Ovary (tissue), 9 donors: Measurements from ENCODE around the gene KDM1A. TPM values are rescaled to one million over a fixed set of nuclear protein-coding genes. Genes with fewer than 3 reads are reported as not detected.

ENCODE experiments used
- DNase-seq, 5 donors: peaks; one replicate each; pipeline ENCODE4 v3.0.0-alpha.2; 2019 to 2020
- H3K27ac ChIP-seq, 2 donors: fragments of 200-600 bp; one replicate each; pipeline versions ENCODE4 v1.5.1 to v1.8.0; 2019 to 2022
- H3K27me3 ChIP-seq: fragments of 200-600 bp; one replicate; pipeline ENCODE4 v1.8.0; 2022
- H3K36me3 ChIP-seq: fragments of 200-600 bp; sonication (generic); one replicate; pipeline ENCODE4 v1.5.1; 2019
- H3K4me1 ChIP-seq: one replicate; pipeline ENCODE4 v1.8.1; 2013; ENCODE audit warnings: mild to moderate bottlenecking, moderate library complexity; ENCODE audit not compliant: insufficient read depth
- H3K4me3 ChIP-seq: fragments of 200-600 bp; sonication (generic); one replicate; pipeline ENCODE4 v1.5.1; 2017
- H3K9me3 ChIP-seq, 2 donors: fragments of 200-600 bp in 1 of 2; sonication (generic) in 1 of 2; one replicate each; pipeline versions ENCODE4 v1.5.1 to v1.8.1; 2013 to 2019; ENCODE audit warnings: mild to moderate bottlenecking in 1 of 2, moderate library complexity in 1 of 2
- EP300 ChIP-seq: sonication (generic); formaldehyde crosslinking; IDR thresholded peaks from one replicate; pipeline ENCODE4 v1.6.1; 2017; ENCODE audit warnings: antibody characterized with exemption
- POLR2A ChIP-seq: fragments of 450-650 bp; IDR thresholded peaks from one replicate; pipeline ENCODE4 v1.6.1; 2017; ENCODE audit warnings: antibody characterized with exemption, mild to moderate bottlenecking, moderate library complexity
- WGBS, 3 donors: extraction: QIAGEN DNeasy Blood & Tissue Kit in 1 of 3; methylation state at CpG; one replicate each; pipeline versions ENCODE4 v1.1.5 to v1.1.7; 2013 to 2017; 5-methylcytosine and 5-hydroxymethylcytosine counted together
- intact Hi-C, 4 donors: fragments of 100-400 bp; cut with DNase I; formaldehyde crosslinking; loops; one replicate each; pipeline versions ENCODE4 v1.11.0 to v1.15.1; 2022 to 2023
- polyA plus RNA-seq, 2 donors: library from polyadenylated mRNA; stranded (reverse); fragments of 200-250 nt in 1 of 2; fragments of 350-450 nt in 1 of 2; fragmentation: Illumina TruSeq in 1 of 2; extraction: RNeasy Lipid Tissue Mini Kit (QIAGEN cat#74804) in 1 of 2; gene quantifications; one replicate each; pipeline ENCODE4 v1.2.3, GENCODE V29; 2013 to 2014
- total RNA-seq, 7 donors: library from RNA; depleted of rRNA in 2 of 7; stranded (reverse); fragments of >200 nt in 2 of 7; fragmentation: NEBNext Ultra II Directional in 3 of 7; extraction: Animal tissue kit (Norgen Biotek cat#: 25700) in 3 of 7; gene quantifications; one replicate each; pipeline versions ENCODE4 v1.1.0 to v1.2.4, GENCODE V29; 2016 to 2023
- TF ChIP-seq, protein P1 (sequence below), 3 donors: fragments of 450-650 bp in 2 of 3; fragments of 200-600 bp in 1 of 3; IDR thresholded peaks; one replicate each; pipeline versions ENCODE4 v1.5.1 to v1.8.0; 2016 to 2022; ENCODE audit warnings: antibody characterized with exemption in 3 of 3, mild to moderate bottlenecking in 1 of 3
- donor health status: DM: no; HTN: no; CAD: no; lungs with moderate emphysema.
- donor health status: DM: no; HTN: no; CAD: no.
- donor health status: Bipolar disorder and iron deficiency.
- donor health status: DM: yes; HTN: yes; CAD: no.
- donor health status: DM: no; HTN: no; CAD: no.
- donor health status: DM: yes; HTN: yes; CAD: no.

The KDM1A gene
- total and polyA plus RNA-seq, 9 donors: 45.7 to 76.1 (median 65.7) TPM

DNA sequence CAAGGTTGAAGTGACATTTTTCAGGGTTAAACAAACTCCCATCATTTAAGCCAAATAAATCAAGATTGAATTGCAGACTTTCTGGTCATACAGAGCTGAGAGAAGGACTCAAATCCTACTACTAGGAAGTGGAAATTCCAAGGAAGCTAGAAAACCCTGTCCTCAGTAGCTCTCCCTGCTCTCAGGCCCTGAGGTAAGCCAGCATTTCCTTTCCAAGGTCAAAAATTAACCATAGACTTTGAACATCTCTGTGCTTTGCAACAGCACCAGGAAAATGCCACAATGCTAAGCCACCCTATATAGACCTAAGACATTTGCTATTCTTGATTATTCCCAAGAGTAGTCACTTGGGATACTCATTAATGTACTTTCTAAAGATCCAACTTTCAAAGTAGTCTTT, 104.3 kb downstream of the KDM1A start:
- no peak overlapping the region for H3K27ac ChIP-seq
- H3K36me3 ChIP-seq: no peaks in the 10 kb centered on the region
- peaks cover 12% of the 10 kb centered on the region for H3K4me1 ChIP-seq
- no peaks in the 10 kb centered on the region for H3K9me3 ChIP-seq
- no peaks in the 10 kb centered on the region for H3K27me3 ChIP-seq
- no peak overlapping the region for H3K4me3 ChIP-seq
- DNase-seq: no peak
- intact Hi-C loops: loop anchor here in 1 of 4 donors (5.0 kb wide), 1 partner anchor 44 kb away; the partner anchor contains the start of gene LUZP1
- TF ChIP-seq, protein P1, sequence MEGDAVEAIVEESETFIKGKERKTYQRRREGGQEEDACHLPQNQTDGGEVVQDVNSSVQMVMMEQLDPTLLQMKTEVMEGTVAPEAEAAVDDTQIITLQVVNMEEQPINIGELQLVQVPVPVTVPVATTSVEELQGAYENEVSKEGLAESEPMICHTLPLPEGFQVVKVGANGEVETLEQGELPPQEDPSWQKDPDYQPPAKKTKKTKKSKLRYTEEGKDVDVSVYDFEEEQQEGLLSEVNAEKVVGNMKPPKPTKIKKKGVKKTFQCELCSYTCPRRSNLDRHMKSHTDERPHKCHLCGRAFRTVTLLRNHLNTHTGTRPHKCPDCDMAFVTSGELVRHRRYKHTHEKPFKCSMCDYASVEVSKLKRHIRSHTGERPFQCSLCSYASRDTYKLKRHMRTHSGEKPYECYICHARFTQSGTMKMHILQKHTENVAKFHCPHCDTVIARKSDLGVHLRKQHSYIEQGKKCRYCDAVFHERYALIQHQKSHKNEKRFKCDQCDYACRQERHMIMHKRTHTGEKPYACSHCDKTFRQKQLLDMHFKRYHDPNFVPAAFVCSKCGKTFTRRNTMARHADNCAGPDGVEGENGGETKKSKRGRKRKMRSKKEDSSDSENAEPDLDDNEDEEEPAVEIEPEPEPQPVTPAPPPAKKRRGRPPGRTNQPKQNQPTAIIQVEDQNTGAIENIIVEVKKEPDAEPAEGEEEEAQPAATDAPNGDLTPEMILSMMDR (IDR thresholded peaks at IDR 0.05): no peak
- no peak for TF ChIP-seq EP300
- no peak for TF ChIP-seq POLR2A

GRCh38 chr1:23124259-23125026, 105.2 kb downstream of the KDM1A start:
- no peak for DNase-seq
- intact Hi-C loops: loop anchor here in 1 of 4 donors (5.0 kb wide), 1 partner anchor 43 kb away; the partner anchor contains the start of gene LUZP1
- no peaks in the 10 kb centered on the region for H3K27me3 ChIP-seq
- H3K27ac ChIP-seq: no peak overlapping the region
- H3K4me1 ChIP-seq: peaks cover 12% of the 10 kb centered on the region
- WGBS, 3 donors: 87 to 89% (median 88%) methylated on average over 4 of the region's 4 CpGs
- TF ChIP-seq EP300 (no peak), POLR2A (no peak)
- TF ChIP-seq, protein P1 (IDR thresholded peaks at IDR 0.05): no peak
- H3K9me3 ChIP-seq: no peaks in the 10 kb centered on the region
- no peak overlapping the region for H3K4me3 ChIP-seq
- H3K36me3 ChIP-seq: no peaks in the 10 kb centered on the region

DNA sequence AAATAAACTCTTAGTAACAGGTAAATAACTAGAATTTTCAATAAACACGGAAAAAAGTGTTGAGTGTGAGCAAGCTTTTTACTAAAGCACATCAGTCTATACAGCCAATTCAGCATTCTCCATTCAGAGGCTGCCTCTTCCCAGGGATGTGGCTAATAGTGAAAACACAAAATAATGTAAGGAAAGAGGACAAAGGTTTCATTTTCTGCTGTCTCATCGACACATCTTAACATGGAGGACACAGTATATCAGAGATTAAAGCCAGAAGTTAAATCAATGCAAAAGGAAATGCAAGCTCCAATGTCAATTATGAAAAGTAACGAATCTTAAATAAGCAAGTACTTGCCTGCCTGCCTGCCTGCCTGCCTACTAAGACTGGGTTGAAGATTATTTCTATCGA, 106.2 kb downstream of the KDM1A start:
- no peaks in the 10 kb centered on the region for H3K36me3 ChIP-seq
- no peaks in the 10 kb centered on the region for H3K9me3 ChIP-seq
- TF ChIP-seq, protein P1 (IDR thresholded peaks at IDR 0.05): no peak
- TF ChIP-seq POLR2A: no peak
- TF ChIP-seq EP300: no peak
- no peak for DNase-seq
- intact Hi-C loops: no loop called here
- H3K27ac ChIP-seq: no peak overlapping the region
- H3K27me3 ChIP-seq: no peaks in the 10 kb centered on the region
- no peak overlapping the region for H3K4me3 ChIP-seq
- peaks cover 10% of the 10 kb centered on the region for H3K4me1 ChIP-seq
- WGBS, 3 donors: 82 to 92% (median 84%) methylated on average over 4 of the region's 4 CpGs

GRCh38 chr1:23126200-23126599, 106.9 kb downstream of the KDM1A start:
- no peaks in the 10 kb centered on the region for H3K27me3 ChIP-seq
- intact Hi-C loops: no loop called here
- H3K9me3 ChIP-seq: no peaks in the 10 kb centered on the region
- no peak for DNase-seq
- H3K27ac ChIP-seq: no peak overlapping the region
- no peaks in the 10 kb centered on the region for H3K36me3 ChIP-seq
- peaks cover 10% of the 10 kb centered on the region for H3K4me1 ChIP-seq
- 55 to 65% (median 57%) methylated on average over 1 of the region's 1 CpG for WGBS, 3 donors
- H3K4me3 ChIP-seq: no peak overlapping the region
- TF ChIP-seq POLR2A: no peak
- TF ChIP-seq, protein P1 (IDR thresholded peaks at IDR 0.05): no peak
- no peak for TF ChIP-seq EP300
